ENCODE measurements around the gene PLSCR2.

DNA sequence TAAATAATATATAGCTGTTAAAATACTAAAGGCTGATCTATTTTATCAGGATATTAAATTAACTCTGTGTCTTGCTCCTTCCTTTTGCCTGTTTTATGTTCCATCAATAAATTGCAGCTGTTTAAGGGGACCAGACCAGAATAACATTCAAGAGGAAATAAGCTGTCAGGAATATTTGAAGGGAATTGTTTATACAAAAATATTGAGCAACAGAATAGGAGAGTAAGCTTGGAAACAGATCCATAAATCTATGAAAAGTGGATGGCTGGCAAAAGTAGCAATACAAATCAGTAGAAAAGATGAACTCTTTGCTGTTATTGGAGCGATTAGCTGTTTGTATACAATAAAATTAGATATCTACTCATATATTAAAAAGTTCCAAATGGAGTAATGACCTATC, 36.2 kb upstream of the PLSCR2 start:
- TF ChIP-seq CTCF (IDR thresholded peaks at IDR 0.05) (no peak), EZH2 (IDR thresholded peaks at IDR 0.05; ENCODE audit: borderline replicate concordance, insufficient read depth, low read depth, low read length, poor library complexity, severe bottlenecking) (no peak)
